K562 (cell line): ENCODE data around the gene B9D2. TPM values are rescaled to one million over a fixed set of nuclear protein-coding genes. Genes with fewer than 3 reads are reported as not detected.
A peak's percentile ranks its signal among the peaks of the same experiment; 100 is the strongest.

Experiments
- ADNP ChIP-seq: fragments of 200-800 bp; sonication (Bioruptor generic); IDR thresholded peaks from 2 replicates; pipeline ENCODE4 v1.6.1; 2016; ENCODE audit warnings: missing genetic modification characterization, missing compliant biosample characterization
- CAMTA2 ChIP-seq: fragments of 250-450 bp; sonication (Bioruptor Pico); conservative IDR thresholded peaks from 2 replicates; pipeline ENCODE4 v1.5.1; 2022
- CTBP1 ChIP-seq: fragments of 450-650 bp; IDR thresholded peaks from 2 replicates; pipeline ENCODE4 v1.6.1; 2016; ENCODE audit warnings: borderline replicate concordance
- ERF ChIP-seq: fragments of 450-650 bp; formaldehyde crosslinking; IDR thresholded peaks from 2 replicates; pipeline ENCODE4 v1.4.0; 2020; ENCODE audit warnings: mild to moderate bottlenecking, mixed read lengths
- FOXO4 ChIP-seq: fragments of 450-650 bp; formaldehyde crosslinking; IDR thresholded peaks from 2 replicates; pipeline ENCODE4 v1.4.0; 2020; ENCODE audit warnings: mild to moderate bottlenecking, moderate library complexity
- GABPB2 ChIP-seq: fragments of 250-450 bp; sonication (Bioruptor Pico); conservative IDR thresholded peaks from 2 replicates; pipeline ENCODE4 v1.5.1; 2021; ENCODE audit warnings: mild to moderate bottlenecking
- GATA2 ChIP-seq: sonication (generic); formaldehyde crosslinking; IDR thresholded peaks from 2 replicates; pipeline ENCODE4 v1.4.0; 2020; ENCODE audit warnings: mild to moderate bottlenecking, missing genetic modification reagents
- GTF2A2 ChIP-seq: IDR thresholded peaks from 2 replicates; pipeline ENCODE4 v1.6.1; 2016; ENCODE audit warnings: mild to moderate bottlenecking, missing genetic modification characterization, missing compliant biosample characterization
- KLF13 ChIP-seq: fragments of 450-650 bp; IDR thresholded peaks from 2 replicates; pipeline ENCODE4 v1.6.1; 2016; ENCODE audit warnings: missing genetic modification characterization, low read depth, mild to moderate bottlenecking, missing compliant biosample characterization, moderate library complexity, borderline replicate concordance
- LCOR ChIP-seq: sonication (generic); formaldehyde crosslinking; IDR thresholded peaks from 2 replicates; pipeline ENCODE4 v1.8.0; 2022; ENCODE audit warnings: mild to moderate bottlenecking, missing genetic modification reagents
- LEF1 ChIP-seq: fragments of 450-650 bp; IDR thresholded peaks from 2 replicates; pipeline ENCODE4 v1.6.1; 2016; ENCODE audit warnings: mild to moderate bottlenecking
- MAZ ChIP-seq, 2 experiments: fragments of 450-650 bp in 1 of 2; sonication (generic) in 1 of 2; formaldehyde crosslinking; IDR thresholded peaks in 1 of 2; conservative IDR thresholded peaks in 1 of 2; 2 replicates each; pipeline versions ENCODE4 v1.4.0 to v1.5.0; 2020; ENCODE audit warnings: mild to moderate bottlenecking in 1 of 2, missing genetic modification reagents in 1 of 2
- MBD1 ChIP-seq: fragments of 250-450 bp; sonication (Bioruptor Pico); IDR thresholded peaks from 2 replicates; pipeline ENCODE4 v1.8.0; 2022; ENCODE audit warnings: inconsistent platforms
- NCOA4 ChIP-seq: fragments of 450-650 bp; IDR thresholded peaks from 2 replicates; pipeline ENCODE4 v1.6.1; 2018; ENCODE audit warnings: mild to moderate bottlenecking; ENCODE audit not compliant: partially characterized antibody
- RBM17 ChIP-seq: fragments of 200-400 bp; formaldehyde crosslinking; IDR thresholded peaks from 2 replicates; pipeline ENCODE4 v1.6.1; 2017; ENCODE audit warnings: low read depth, mild to moderate bottlenecking, low read length, borderline replicate concordance
- RBM39 ChIP-seq: fragments of 200-400 bp; formaldehyde crosslinking; optimal IDR thresholded peaks from 2 replicates; pipeline ENCODE3; 2018; ENCODE audit warnings: low read depth, low read length
- TCFL5 ChIP-seq: fragments of 250-450 bp; sonication (Bioruptor Pico); conservative IDR thresholded peaks from 2 replicates; pipeline ENCODE4 v1.6.1; 2021; ENCODE audit warnings: mild to moderate bottlenecking, moderate library complexity, matching md5 sums
- YBX1 ChIP-seq: fragments of 450-650 bp; IDR thresholded peaks from 2 replicates; pipeline ENCODE4 v1.7.1; 2016; ENCODE audit warnings: mild to moderate bottlenecking
- ZNF311 ChIP-seq: fragments of 250-450 bp; sonication (Bioruptor Pico); IDR thresholded peaks from 2 replicates; pipeline ENCODE4 v1.4.0; 2020; ENCODE audit warnings: mild to moderate bottlenecking, moderate library complexity
- ZNF354B ChIP-seq: fragments of 250-450 bp; sonication (Bioruptor Pico); IDR thresholded peaks from 2 replicates; pipeline ENCODE4 v1.4.0; 2020
- ZNF384 ChIP-seq: IDR thresholded peaks from 2 replicates; pipeline ENCODE4 v1.6.1; 2012; ENCODE audit warnings: low read depth, low read length, improper control_type of control experiment
- ZNF398 ChIP-seq: fragments of 250-450 bp; sonication (Bioruptor Pico); IDR thresholded peaks from 2 replicates; pipeline ENCODE4 v1.8.0; 2021; ENCODE audit warnings: moderate library complexity, mild to moderate bottlenecking, inconsistent platforms
- ZNF408 ChIP-seq: fragments of 250-450 bp; sonication (Bioruptor Pico); IDR thresholded peaks from 2 replicates; pipeline ENCODE4 v1.4.0; 2020; ENCODE audit warnings: low read depth, mild to moderate bottlenecking, moderate library complexity
- ZNF75A ChIP-seq: fragments of 450-650 bp; formaldehyde crosslinking; IDR thresholded peaks from 2 replicates; pipeline ENCODE4 v1.4.0; 2020; ENCODE audit warnings: mild to moderate bottlenecking
- polyA plus RNA-seq, 8 experiments: library from polyadenylated mRNA; depleted of rRNA in 4 of 8; stranded (reverse) in 5 of 8; unstranded in 3 of 8; fragments of >200 nt; fragmentation: Nextera tagmentation in 2 of 8; fragmentation: Illumina TruSeq in 1 of 8; extraction: Ambion mirVana in 2 of 8; extraction: Trizol in 1 of 8; gene quantifications; 2 replicates each; pipeline versions ENCODE4 v1.2.1 to v1.2.3, GENCODE V29; 2011 to 2014; ENCODE audit warnings: inconsistent platforms in 1 of 8, missing spikeins in 1 of 8
- total RNA-seq, 7 experiments: library from RNA; depleted of rRNA in 6 of 7; stranded (reverse); fragments of >200 nt in 6 of 7; fragmentation: Illumina TruSeq in 2 of 7; extraction: Trizol in 2 of 7; gene quantifications; 2 replicates each; pipeline versions ENCODE4 v1.2.1 to v1.2.3, GENCODE V29; 2011 to 2021; ENCODE audit warnings: low replicate concordance in 1 of 7

Gene B9D2
- total and polyA plus RNA-seq, 9 of the 15 experiments (the other 6 are each of a cell fraction or from before 2014, with no cell fraction given), result 0.83 to 6.9 (median 2.8) TPM

GRCh38 chr19:41321600-41322270, 42.2 kb downstream of the B9D2 start (continued):
- TF ChIP-seq NCOA4 (no peak), GATA2 (CRISPR knock-in tag) (no peak), ZNF75A (CRISPR knock-in tag) (no peak), KLF13 (tag) (no peak), ZNF354B (CRISPR knock-in tag) (no peak), ZNF408 (CRISPR knock-in tag) (no peak), CTBP1 (no peak), YBX1 (no peak), ERF (CRISPR knock-in tag) (no peak), ZNF384 (0 out of 2 replicates have a peak, but pooled peaks have one; percentile 6), LEF1 (no peak), TCFL5 (CRISPR knock-in tag) (no peak), GTF2A2 (tag) (no peak), RBM17 (no peak), FOXO4 (CRISPR knock-in tag) (no peak), MBD1 (CRISPR knock-in tag) (no peak), MAZ (CRISPR knock-in tag; conservative IDR thresholded peaks at IDR 0.05 in 1 of 2, IDR thresholded peaks at IDR 0.05 in 1 of 2) (no peak), GABPB2 (CRISPR knock-in tag) (no peak), ADNP (tag) (no peak), RBM39 (no peak), ZNF398 (CRISPR knock-in tag) (no peak), LCOR (CRISPR knock-in tag) (0 out of 2 replicates have a peak, but pooled peaks have one; percentile 22), CAMTA2 (CRISPR knock-in tag) (no peak), ZNF311 (CRISPR knock-in tag) (no peak)
